Tibial nerve (tissue), 4 donors: ENCODE data around the gene BTBD9. TPM values are rescaled to one million over a fixed set of nuclear protein-coding genes. Genes with fewer than 3 reads are reported as not detected.

Experiments used
- DNase-seq, 2 donors: peaks; one replicate each; pipeline ENCODE4 v3.0.0-alpha.2; 2019; ENCODE audit warnings: low spot score in 2 of 2
- H3K27ac ChIP-seq, 4 donors: fragments of 200-600 bp; sonication (generic) in 3 of 4; one replicate each; pipeline ENCODE4 v1.5.1; 2017 to 2019; ENCODE audit warnings: mild to moderate bottlenecking in 1 of 4
- H3K27me3 ChIP-seq, 2 donors: fragments of 200-600 bp; sonication (generic) in 1 of 2; one replicate each; pipeline versions ENCODE4 v1.5.1 to v1.6.0; 2017 to 2019
- H3K36me3 ChIP-seq, 3 donors: fragments of 200-600 bp; sonication (generic); one replicate each; pipeline ENCODE4 v1.5.1; 2018 to 2019
- H3K4me1 ChIP-seq, 4 donors: fragments of 200-600 bp; sonication (generic) in 3 of 4; one replicate each; pipeline ENCODE4 v1.5.1; 2017 to 2019
- H3K4me3 ChIP-seq, 4 donors: fragments of 200-600 bp; sonication (generic) in 3 of 4; one replicate each; pipeline ENCODE4 v1.5.1; 2017 to 2019; ENCODE audit warnings: mild to moderate bottlenecking in 1 of 4, moderate library complexity in 1 of 4
- H3K9me3 ChIP-seq, 4 donors: fragments of 200-600 bp; sonication (generic) in 3 of 4; one replicate each; pipeline ENCODE4 v1.5.1; 2017 to 2019
- EP300 ChIP-seq, 2 donors: sonication (generic); formaldehyde crosslinking; IDR thresholded peaks; one replicate each; pipeline ENCODE4 v1.6.1; 2017; ENCODE audit warnings: antibody characterized with exemption in 2 of 2, mild to moderate bottlenecking in 1 of 2
- POLR2A ChIP-seq, 2 donors: fragments of 450-650 bp; IDR thresholded peaks; one replicate each; pipeline ENCODE4 v1.6.1; 2017; ENCODE audit warnings: antibody characterized with exemption in 2 of 2, mild to moderate bottlenecking in 2 of 2, moderate library complexity in 2 of 2
- WGBS, 2 donors: methylation state at CpG; one replicate each; pipeline ENCODE4 v1.1.5; 2018; 5-methylcytosine and 5-hydroxymethylcytosine counted together
- total RNA-seq, 4 donors: library from RNA; depleted of rRNA; stranded (reverse); fragments of >200 nt; gene quantifications; one replicate each; pipeline ENCODE4 v1.1.0, GENCODE V29; 2016
- TF ChIP-seq, protein P1 (sequence below), 5 experiments: fragments of 200-600 bp in 3 of 5; fragments of 450-650 bp in 2 of 5; sonication (generic) in 3 of 5; IDR thresholded peaks; one replicate each; pipeline ENCODE4 v1.5.1; 2016 to 2019; ENCODE audit warnings: antibody characterized with exemption in 5 of 5, mild to moderate bottlenecking in 3 of 5, moderate library complexity in 2 of 5

Gene BTBD9
- total RNA-seq, 4 donors from 2014 or later = 7.5 to 23.9 (median 10.7) TPM

DNA sequence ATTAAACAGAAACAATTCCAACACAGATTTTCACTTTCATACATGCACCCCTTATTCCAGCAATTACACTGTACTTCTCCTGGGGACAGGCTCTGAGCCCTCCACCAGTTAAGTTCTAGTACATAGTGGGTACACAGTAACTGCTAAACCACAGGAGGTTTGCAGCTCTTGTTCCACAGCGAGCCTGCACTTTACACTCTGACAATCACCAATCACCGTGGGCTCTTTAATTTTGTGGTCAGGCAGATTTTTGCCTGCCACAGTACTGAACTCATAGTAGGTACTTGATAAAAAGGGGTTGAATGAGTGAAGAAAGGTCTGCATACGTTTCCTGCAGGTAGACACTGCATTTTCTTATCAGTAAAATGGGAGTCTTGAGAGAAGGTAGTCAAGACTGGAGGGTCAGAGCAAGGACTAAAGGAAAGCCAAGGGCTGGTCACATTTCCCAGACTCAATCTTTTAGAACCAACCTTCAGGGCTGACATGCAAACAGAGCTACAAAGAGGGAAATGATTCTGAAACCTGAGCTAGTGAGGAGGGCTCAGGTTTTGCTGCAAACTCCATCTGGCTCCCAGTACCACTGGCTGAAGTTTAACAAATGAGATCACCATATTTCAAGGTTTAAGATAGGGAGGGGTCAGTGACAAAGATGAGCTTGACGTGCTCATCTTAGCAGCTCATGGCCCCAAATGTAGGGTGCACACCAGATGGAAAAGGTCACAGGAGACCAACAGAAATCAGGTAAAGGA, 404.6 kb downstream of the BTBD9 start:
- no peaks in the 10 kb centered on the region for H3K9me3 ChIP-seq
- no peaks in the 10 kb centered on the region for H3K4me1 ChIP-seq
- 88% methylated on average over 4 of the region's 4 CpGs for WGBS, 2 donors
- TF ChIP-seq EP300 (IDR thresholded peaks at IDR 0.05) = no peak
- no peak for TF ChIP-seq POLR2A (IDR thresholded peaks at IDR 0.05)
- TF ChIP-seq, protein P1, sequence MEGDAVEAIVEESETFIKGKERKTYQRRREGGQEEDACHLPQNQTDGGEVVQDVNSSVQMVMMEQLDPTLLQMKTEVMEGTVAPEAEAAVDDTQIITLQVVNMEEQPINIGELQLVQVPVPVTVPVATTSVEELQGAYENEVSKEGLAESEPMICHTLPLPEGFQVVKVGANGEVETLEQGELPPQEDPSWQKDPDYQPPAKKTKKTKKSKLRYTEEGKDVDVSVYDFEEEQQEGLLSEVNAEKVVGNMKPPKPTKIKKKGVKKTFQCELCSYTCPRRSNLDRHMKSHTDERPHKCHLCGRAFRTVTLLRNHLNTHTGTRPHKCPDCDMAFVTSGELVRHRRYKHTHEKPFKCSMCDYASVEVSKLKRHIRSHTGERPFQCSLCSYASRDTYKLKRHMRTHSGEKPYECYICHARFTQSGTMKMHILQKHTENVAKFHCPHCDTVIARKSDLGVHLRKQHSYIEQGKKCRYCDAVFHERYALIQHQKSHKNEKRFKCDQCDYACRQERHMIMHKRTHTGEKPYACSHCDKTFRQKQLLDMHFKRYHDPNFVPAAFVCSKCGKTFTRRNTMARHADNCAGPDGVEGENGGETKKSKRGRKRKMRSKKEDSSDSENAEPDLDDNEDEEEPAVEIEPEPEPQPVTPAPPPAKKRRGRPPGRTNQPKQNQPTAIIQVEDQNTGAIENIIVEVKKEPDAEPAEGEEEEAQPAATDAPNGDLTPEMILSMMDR (IDR thresholded peaks at IDR 0.05) = no peak
- no peak overlapping the region for H3K27ac ChIP-seq
- no peak overlapping the region for H3K4me3 ChIP-seq
- no peak for DNase-seq
- H3K36me3 ChIP-seq = no peaks in the 10 kb centered on the region
- H3K27me3 ChIP-seq = no peaks in the 10 kb centered on the region

DNA sequence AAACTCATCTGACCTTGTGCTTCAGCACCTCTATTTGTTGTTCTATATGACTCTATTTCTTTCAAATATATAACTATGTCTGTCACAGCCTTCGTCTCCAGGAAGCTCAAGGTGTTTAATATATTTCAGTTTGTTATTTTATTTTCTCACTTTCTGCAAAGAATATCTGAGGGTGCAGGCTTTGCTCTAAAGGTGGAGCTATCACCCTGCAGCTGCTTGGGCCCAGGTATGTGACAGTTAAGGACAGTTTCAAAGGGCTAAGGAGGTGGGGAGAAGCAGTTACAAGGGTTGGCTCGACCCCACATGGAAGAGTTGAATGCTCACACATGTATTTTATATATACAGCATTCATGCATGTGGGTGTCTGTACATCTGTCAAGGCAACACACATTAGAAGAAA, 405.6 kb downstream of the BTBD9 start:
- no peak overlapping the region for H3K4me3 ChIP-seq
- H3K4me1 ChIP-seq = no peaks in the 10 kb centered on the region
- WGBS, 2 donors = 66 to 68% methylated on average over 2 of the region's 2 CpGs
- no peaks in the 10 kb centered on the region for H3K9me3 ChIP-seq
- H3K27me3 ChIP-seq = no peaks in the 10 kb centered on the region
- no peak for DNase-seq
- TF ChIP-seq, protein P1 (IDR thresholded peaks at IDR 0.05) = no peak
- TF ChIP-seq EP300 (IDR thresholded peaks at IDR 0.05) (no peak), POLR2A (IDR thresholded peaks at IDR 0.05) (no peak)
- H3K36me3 ChIP-seq = no peaks in the 10 kb centered on the region
- no peak overlapping the region for H3K27ac ChIP-seq

GRCh38 chr6:38233161-38233791, 406.5 kb downstream of the BTBD9 start:
- Histone ChIP-seq H3K4me1 (no peaks in the 10 kb centered on the region), H3K9me3 (no peaks in the 10 kb centered on the region), H3K27me3 (no peaks in the 10 kb centered on the region), H3K36me3 (no peaks in the 10 kb centered on the region), H3K4me3 (no peak overlapping the region), H3K27ac (no peak overlapping the region)
- WGBS, 2 donors = 90 to 94% methylated on average over 5 of the region's 5 CpGs
- TF ChIP-seq, protein P1 (IDR thresholded peaks at IDR 0.05) = no peak
- TF ChIP-seq POLR2A (IDR thresholded peaks at IDR 0.05) (no peak), EP300 (IDR thresholded peaks at IDR 0.05) (no peak)
- DNase-seq = no peak

DNA sequence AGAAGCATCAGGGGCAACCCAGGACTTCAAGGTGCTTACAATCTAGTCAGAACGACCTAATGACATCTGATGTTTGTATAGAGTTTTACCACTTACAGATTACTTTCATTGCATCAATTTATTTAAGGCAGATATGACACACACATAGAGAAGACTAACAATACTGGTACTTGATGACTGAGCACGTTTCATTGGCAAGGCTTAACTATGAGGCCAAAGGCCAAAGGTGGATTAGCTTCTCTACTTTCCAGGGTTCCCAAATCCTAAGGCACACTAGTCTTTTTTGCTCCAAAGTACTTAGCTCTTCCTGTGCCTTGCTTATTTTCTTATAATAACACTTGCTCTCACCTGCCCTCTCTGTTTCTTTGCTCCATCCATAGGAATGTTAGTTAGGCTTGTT, 414.0 kb downstream of the BTBD9 start:
- WGBS, 2 donors = 27 to 61% methylated on average over 2 of the region's 2 CpGs

More for the DNA sequence above, 414.0 kb downstream of the BTBD9 start:
- H3K27ac ChIP-seq = no peak overlapping the region
- peaks cover 0 to 20% (median 0%) of the 10 kb centered on the region in 4 donors for H3K4me1 ChIP-seq
- TF ChIP-seq EP300 (IDR thresholded peaks at IDR 0.05) (no peak), POLR2A (IDR thresholded peaks at IDR 0.05) (no peak)
- TF ChIP-seq, protein P1 (IDR thresholded peaks at IDR 0.05) = no peak
- H3K27me3 ChIP-seq = no peaks in the 10 kb centered on the region
- no peaks in the 10 kb centered on the region for H3K9me3 ChIP-seq
- DNase-seq = no peak
- H3K4me3 ChIP-seq = no peak overlapping the region
- no peaks in the 10 kb centered on the region for H3K36me3 ChIP-seq
